HUES48 (cell line): ENCODE results near the gene CNTN2.

Source experiments
- H3K27ac ChIP-seq: one replicate; pipeline ENCODE4 v1.7.0; 2013; ENCODE audit warnings: low read depth, low read length, inconsistent platforms
- H3K27me3 ChIP-seq: 2 replicates; pipeline ENCODE4 v1.6.1; 2013; ENCODE audit warnings: mild to moderate bottlenecking, low read length; ENCODE audit not compliant: control insufficient read depth, insufficient read depth
- H3K36me3 ChIP-seq: 2 replicates; pipeline ENCODE4 v1.6.1; 2013; ENCODE audit warnings: low read length; ENCODE audit not compliant: control insufficient read depth, insufficient read depth
- H3K4me1 ChIP-seq: 2 replicates; pipeline ENCODE4 v1.6.1; 2013; ENCODE audit warnings: mild to moderate bottlenecking, low read length; ENCODE audit not compliant: control insufficient read depth, insufficient read depth
- H3K4me3 ChIP-seq: 2 replicates; pipeline ENCODE4 v1.5.1; 2013; ENCODE audit warnings: mild to moderate bottlenecking, low read depth, low read length
- H3K9ac ChIP-seq: 2 replicates; pipeline ENCODE4 v1.6.1; 2013; ENCODE audit warnings: mild to moderate bottlenecking, low read depth, low read length, moderate library complexity
- H3K9me3 ChIP-seq: 2 replicates; pipeline ENCODE4 v1.6.1; 2013; ENCODE audit warnings: low read length; ENCODE audit not compliant: control insufficient read depth, insufficient read depth

CNTN2 gene

DNA sequence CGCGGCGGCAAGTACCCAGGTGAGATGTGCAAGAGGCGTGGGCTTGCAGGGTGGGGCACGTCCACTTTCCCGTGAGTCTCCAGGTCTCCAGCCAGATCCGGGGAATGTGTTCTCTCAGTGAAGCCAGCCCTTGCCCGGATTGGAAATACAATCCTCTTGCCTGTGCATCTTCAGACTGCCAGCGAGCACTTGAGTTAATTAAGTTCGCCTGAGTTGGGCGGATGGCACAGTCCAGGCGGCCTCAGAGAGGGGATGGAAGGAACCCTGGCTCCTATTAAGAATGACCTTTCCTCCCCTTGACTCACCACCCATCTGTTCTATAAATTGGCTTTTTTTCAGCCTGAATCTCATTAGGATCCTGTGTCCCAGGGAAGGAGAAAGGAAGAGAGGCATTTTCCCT, 33.3 kb upstream of the CNTN2 start:
- Histone ChIP-seq H3K9ac (no peak overlapping the region), H3K4me1 (peaks cover 12% of the 10 kb centered on the region; the same call in 1 of the 2 replicates), H3K9me3 (no peaks in the 10 kb centered on the region), H3K36me3 (no peaks in the 10 kb centered on the region), H3K27ac (no peak overlapping the region), H3K27me3 (no peaks in the 10 kb centered on the region), H3K4me3 (no peak overlapping the region)

DNA sequence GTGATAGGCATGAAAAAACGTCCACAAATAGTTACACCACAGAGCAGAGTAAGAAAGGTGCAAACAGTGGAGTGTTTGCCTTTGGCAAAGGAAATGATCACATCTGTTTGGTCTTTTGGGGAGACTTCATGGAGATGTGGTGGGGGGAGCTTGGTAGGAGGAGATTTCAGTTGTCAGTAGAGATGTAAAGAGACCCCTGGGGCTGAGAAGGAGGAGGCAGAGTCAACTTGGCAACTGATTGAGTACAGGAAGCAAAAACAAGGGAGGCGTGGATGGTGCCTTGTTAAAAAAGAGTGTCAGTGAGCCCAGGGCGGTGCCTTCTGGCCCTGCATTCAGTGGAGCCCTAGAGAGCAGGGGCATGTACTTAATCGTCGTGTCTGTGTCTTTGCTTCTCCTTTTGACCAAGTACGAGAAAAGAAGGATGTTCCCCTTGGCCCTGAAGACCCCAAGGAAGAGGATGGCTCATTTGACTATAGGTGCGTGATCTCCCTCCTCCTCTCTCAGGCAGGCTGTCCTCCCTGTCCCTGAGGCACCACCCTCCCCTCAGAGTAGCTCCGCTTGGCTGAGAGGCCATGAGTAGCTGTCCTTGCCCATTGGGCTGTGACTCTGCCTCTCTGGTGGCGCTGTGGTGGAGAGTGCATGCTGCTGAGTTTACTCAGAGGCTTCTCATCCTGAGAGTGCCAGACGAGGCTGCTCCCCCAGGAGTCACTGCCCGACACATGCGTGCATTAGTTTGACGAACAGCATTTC, 30.4 kb upstream of the CNTN2 start:
- Histone ChIP-seq H3K27ac (no peak overlapping the region), H3K4me1 (peaks cover 12% of the 10 kb centered on the region; the same call in 1 of the 2 replicates), H3K4me3 (no peak overlapping the region), H3K9ac (no peak overlapping the region), H3K36me3 (no peaks in the 10 kb centered on the region), H3K9me3 (no peaks in the 10 kb centered on the region), H3K27me3 (no peaks in the 10 kb centered on the region)

DNA sequence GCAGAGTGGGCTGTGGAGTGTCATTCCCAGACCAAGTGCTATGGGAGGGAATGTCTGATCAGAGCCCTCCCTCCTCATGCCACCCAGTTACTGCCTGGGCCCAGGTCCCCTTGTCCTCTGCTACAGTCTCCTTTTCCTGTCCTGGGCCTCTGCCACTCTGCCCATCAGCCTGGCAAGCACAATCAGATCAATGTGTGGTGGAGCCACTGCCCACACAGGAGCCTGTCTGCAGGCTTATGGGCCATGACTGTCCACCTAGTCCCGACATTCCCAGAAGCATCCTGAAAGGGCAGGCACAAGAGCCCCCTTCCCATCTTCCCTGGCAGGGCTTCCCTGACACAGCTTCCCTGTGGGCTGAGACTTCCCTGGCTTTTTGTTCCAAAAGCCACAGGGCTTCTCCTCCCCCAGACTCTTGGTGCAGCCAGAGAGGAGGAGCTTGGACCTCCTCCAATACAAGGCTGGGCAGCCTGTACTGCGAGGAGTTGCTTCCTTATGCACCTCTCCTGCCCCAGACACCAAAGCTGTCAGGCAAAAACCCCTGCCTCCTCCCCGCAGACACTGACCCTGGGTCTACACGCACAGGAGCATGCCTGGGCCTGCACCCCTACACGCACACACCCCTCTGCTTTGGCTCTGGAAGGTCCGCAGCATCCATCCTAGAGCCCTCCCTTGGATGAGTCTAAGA, 29.2 kb upstream of the CNTN2 start:
- Histone ChIP-seq H3K27me3 (no peaks in the 10 kb centered on the region), H3K27ac (no peak overlapping the region)

DNA sequence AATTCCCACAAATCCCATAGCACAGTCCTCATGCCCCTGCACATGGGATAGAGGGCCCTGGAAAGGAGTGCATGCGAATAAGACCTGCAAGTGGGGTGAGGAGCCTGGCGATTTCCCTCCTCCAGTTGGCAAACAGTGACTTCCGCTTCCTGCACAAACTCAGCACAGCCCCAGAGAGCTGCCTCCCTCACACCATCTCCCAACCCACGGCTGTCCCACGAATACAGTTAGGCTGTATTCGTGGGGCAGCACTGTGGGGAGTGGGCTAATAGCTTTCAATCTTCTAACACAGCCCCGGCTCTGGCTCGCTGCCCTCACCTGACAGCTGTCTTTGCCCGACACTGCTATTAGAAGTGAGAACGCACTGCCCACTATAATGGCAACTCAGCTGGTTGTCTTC, 28.2 kb upstream of the CNTN2 start:
- Histone ChIP-seq H3K27me3 (no peaks in the 10 kb centered on the region), H3K4me3 (no peak overlapping the region), H3K9ac (no peak overlapping the region), H3K36me3 (no peaks in the 10 kb centered on the region), H3K9me3 (no peaks in the 10 kb centered on the region), H3K27ac (no peak overlapping the region), H3K4me1 (peaks cover 12% of the 10 kb centered on the region; the same call in 1 of the 2 replicates)

More for the DNA sequence above, 29.2 kb upstream of the CNTN2 start:
- Histone ChIP-seq H3K9me3 (no peaks in the 10 kb centered on the region), H3K4me1 (peaks cover 12% of the 10 kb centered on the region; the same call in 1 of the 2 replicates), H3K36me3 (no peaks in the 10 kb centered on the region), H3K4me3 (no peak overlapping the region), H3K9ac (no peak overlapping the region)

DNA sequence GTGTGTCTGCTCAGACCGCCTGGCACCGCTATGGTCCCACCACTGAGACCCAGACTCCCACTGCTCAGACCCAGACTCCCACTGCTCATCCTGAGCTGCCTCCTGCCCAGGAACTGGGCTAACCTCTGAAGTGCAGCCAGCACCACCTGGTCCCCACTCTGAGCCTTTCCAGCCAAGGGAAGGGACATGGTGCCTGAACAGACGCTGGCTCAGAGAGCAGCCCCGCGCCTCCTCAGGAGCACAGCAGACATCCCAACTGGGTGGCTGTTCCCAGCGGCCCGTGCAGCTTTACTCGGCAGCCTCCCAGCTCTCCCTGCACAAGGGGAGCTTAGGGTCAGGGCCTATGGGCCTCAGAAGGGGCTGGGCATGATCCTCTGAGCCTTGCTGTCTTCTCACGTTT, 27.8 kb upstream of the CNTN2 start:
- Histone ChIP-seq H3K4me3 (no peak overlapping the region), H3K9ac (no peak overlapping the region), H3K27me3 (no peaks in the 10 kb centered on the region), H3K27ac (no peak overlapping the region), H3K4me1 (peaks cover 12% of the 10 kb centered on the region; the same call in 1 of the 2 replicates), H3K36me3 (no peaks in the 10 kb centered on the region), H3K9me3 (no peaks in the 10 kb centered on the region)

DNA sequence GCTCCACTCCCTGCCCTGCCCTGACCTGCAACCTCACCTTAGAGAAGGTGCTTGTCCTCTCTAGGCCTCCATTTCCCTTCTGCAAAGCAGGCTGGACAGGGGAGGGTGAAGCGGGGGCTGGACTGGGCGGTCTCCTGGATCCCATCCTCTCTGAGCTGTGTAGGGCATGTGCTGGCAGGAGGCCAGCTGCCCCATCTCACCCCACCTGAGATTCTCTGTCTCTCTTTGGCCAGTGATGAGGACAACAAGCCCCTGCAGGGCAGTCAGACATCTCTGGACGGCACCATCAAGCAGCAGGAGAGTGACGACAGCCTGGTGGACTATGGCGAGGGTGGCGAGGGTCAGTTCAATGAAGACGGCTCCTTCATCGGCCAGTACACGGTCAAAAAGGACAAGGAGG, 26.9 kb upstream of the CNTN2 start:
- Histone ChIP-seq H3K4me1 (peaks cover 12% of the 10 kb centered on the region; the same call in 1 of the 2 replicates), H3K4me3 (no peak overlapping the region), H3K9me3 (no peaks in the 10 kb centered on the region), H3K27me3 (no peaks in the 10 kb centered on the region), H3K36me3 (no peaks in the 10 kb centered on the region), H3K27ac (no peak overlapping the region), H3K9ac (no peak overlapping the region)

DNA sequence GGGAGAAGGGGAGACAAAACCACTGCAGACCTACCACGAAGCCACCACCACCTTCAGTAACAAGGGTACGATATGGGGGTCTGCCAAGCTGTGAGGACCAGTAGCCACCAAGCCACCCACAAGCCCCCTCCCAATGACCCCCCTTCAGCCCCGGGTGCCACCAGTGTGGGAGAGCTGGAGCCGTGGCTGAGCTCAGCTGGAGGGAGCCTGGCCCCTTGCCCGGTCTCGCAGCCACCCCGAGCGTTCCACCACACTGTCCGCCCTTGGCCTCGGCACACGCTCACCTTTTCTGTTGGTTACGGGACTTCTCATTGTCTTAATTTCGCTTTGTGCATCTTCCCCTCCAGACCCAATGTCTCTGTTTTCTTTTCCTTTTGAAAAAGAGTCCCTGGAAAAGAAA, 26.4 kb upstream of the CNTN2 start:
- peaks cover 12% of the 10 kb centered on the region; the same call in 1 of the 2 replicates for H3K4me1 ChIP-seq
- no peak overlapping the region for H3K4me3 ChIP-seq
- no peak overlapping the region for H3K27ac ChIP-seq
- no peaks in the 10 kb centered on the region for H3K27me3 ChIP-seq
- H3K36me3 ChIP-seq: no peaks in the 10 kb centered on the region
- no peaks in the 10 kb centered on the region for H3K9me3 ChIP-seq
- no peak overlapping the region for H3K9ac ChIP-seq

DNA sequence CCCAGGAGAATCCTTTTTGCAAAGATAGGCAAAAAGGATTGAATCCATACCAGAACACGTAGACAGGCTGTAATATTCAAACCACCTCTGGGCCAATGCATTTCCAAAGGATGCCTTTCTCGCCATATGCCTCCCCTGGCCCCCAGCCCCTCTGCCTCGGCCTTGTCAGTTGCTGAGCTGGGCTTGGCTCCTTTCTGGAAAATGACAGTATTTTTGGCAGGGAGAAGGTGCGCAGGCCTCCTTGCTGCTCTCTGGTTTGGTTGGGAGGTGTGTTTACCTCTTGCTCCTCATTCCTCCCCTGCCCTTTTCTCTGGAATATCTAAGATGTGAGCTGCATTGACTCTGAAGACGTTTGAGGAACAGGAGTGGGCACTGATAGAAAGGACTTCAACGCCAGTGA, 26.0 kb upstream of the CNTN2 start:
- Histone ChIP-seq H3K27me3 (no peaks in the 10 kb centered on the region), H3K9me3 (no peaks in the 10 kb centered on the region), H3K36me3 (no peaks in the 10 kb centered on the region), H3K4me1 (peaks cover 12% of the 10 kb centered on the region; the same call in 1 of the 2 replicates), H3K4me3 (no peak overlapping the region), H3K27ac (no peak overlapping the region), H3K9ac (no peak overlapping the region)

DNA sequence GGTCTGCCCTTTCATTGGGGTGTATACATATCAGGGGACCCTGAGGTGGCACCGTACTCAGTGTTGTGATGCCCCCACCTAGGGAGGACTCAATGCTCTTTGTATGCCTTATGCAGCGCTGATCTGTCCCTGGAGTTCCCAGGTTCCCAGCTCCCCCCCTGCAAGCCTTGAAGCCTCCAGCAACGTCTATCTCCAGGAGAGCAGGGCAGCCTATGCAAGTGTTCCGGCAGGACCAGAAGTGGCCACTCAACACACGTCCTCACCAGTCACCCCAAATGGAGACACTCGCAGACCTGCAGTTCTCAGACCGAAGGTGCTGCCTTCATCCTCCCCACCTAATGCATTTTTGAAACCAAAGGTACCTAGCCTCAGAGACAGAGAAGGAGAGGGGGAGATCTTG, 25.2 kb upstream of the CNTN2 start:
- Histone ChIP-seq H3K9ac (no peak overlapping the region), H3K4me1 (peaks cover 6% of the 10 kb centered on the region; the same call in 1 of the 2 replicates), H3K9me3 (no peaks in the 10 kb centered on the region), H3K4me3 (no peak overlapping the region), H3K36me3 (no peaks in the 10 kb centered on the region), H3K27ac (no peak overlapping the region), H3K27me3 (no peaks in the 10 kb centered on the region)

DNA sequence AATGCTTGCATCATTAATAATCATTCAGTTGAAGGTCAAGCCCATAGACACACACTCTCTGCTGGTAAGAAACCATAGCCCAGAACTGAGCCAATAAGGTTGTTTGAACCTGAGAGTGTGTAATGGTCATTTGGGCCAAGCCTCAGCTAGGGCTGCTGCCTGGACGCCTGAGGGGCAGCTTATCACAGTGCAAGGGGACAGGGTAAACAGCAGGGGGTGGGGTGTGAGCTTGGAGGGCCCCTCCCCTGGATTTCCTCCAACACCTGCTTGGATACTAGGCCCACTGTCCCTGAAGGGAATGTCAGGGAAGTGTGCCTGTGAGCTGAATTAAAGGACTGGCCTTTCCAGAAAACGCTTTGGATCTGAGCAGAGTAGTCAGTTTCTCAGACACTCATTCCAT, 24.6 kb upstream of the CNTN2 start:
- Histone ChIP-seq H3K9me3 (no peaks in the 10 kb centered on the region), H3K9ac (no peak overlapping the region), H3K4me3 (no peak overlapping the region), H3K36me3 (no peaks in the 10 kb centered on the region), H3K27me3 (no peaks in the 10 kb centered on the region), H3K27ac (no peak overlapping the region), H3K4me1 (peaks cover 3% of the 10 kb centered on the region; the same call in 1 of the 2 replicates)

DNA sequence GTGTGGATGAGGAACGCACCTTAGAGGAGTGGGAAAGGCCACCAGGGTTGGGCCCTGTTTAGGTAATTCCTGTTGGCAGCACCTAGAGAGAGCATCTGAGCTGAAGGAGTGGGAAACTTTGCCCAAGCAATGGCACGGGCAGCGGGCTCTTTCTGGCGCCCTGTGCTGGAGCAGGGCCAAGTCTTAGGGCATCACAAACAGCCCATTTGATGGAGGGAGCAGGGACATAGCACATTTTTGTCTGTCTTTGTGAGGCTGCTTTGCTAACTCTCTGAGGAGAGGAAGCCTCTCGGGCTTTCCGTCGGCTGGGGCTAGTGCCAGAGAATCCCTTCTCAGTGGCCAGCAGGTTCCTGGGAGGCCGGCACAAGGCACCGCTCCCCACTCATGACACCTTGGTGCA, 22.5 kb upstream of the CNTN2 start:
- no peak overlapping the region for H3K4me3 ChIP-seq
- H3K27ac ChIP-seq: no peak overlapping the region
- H3K9me3 ChIP-seq: no peaks in the 10 kb centered on the region
- no peak overlapping the region for H3K9ac ChIP-seq
- H3K36me3 ChIP-seq: no peaks in the 10 kb centered on the region
- no peaks in the 10 kb centered on the region for H3K27me3 ChIP-seq
- H3K4me1 ChIP-seq: no peaks in the 10 kb centered on the region
